HG02610 (cell line): ENCODE measurements around the gene DESI2.

Experiments
- ATAC-seq: cut with Tn5 transposase; IDR thresholded peaks from one replicate; pipeline ENCODE4 v1.9.1; 2021; ENCODE audit warnings: mild to moderate bottlenecking, moderate library complexity; ENCODE audit not compliant: unreplicated experiment

Gene DESI2

GRCh38 chr1:244751271-244751895, 98.5 kb downstream of the DESI2 start:
- ATAC-seq: no peak

GRCh38 chr1:244755673-244756072, 102.7 kb downstream of the DESI2 start:
- ATAC-seq: no peak

- ATAC-seq: no peak
Measured at GRCh38 chr1:244757091-244757939, 104.4 kb downstream of the DESI2 start.
